AG09319 (cell line): ENCODE measurements around the gene ASAP2.

Source experiments
- DNase-seq: peaks from one replicate; pipeline ENCODE4 v3.0.0-alpha.2; 2010; ENCODE audit warnings: low read depth; ENCODE audit errors: extremely low read depth
- CTCF ChIP-seq: IDR thresholded peaks from 2 replicates; pipeline ENCODE4 v1.5.1; 2011; ENCODE audit warnings: low read depth, mild to moderate bottlenecking, inconsistent platforms, low read length, moderate library complexity

Gene ASAP2

GRCh38 chr2:9174771-9175437 is 31.7 kb upstream of the ASAP2 start:
- no peak for DNase-seq

GRCh38 chr2:9178110-9178903 is 28.3 kb upstream of the ASAP2 start:
- TF ChIP-seq CTCF: no peak
- no peak for DNase-seq

More at GRCh38 chr2:9174771-9175437, 31.7 kb upstream of the ASAP2 start:
- TF ChIP-seq CTCF: no peak

- DNase-seq: peak; percentile 70
- no peak for TF ChIP-seq CTCF
Measured at GRCh38 chr2:9178904-9179571, 27.6 kb upstream of the ASAP2 start.

- no peak for DNase-seq
- TF ChIP-seq CTCF: no peak
Measured at GRCh38 chr2:9179572-9180201, 26.9 kb upstream of the ASAP2 start.

- DNase-seq: no peak
- TF ChIP-seq CTCF: no peak
Measured at GRCh38 chr2:9184361-9184760, 22.3 kb upstream of the ASAP2 start.

- TF ChIP-seq CTCF: no peak
- DNase-seq: no peak
Measured at GRCh38 chr2:9187620-9188214, 18.9 kb upstream of the ASAP2 start.
